ENCODE results near the gene KLC3. TPM values are rescaled to one million over a fixed set of nuclear protein-coding genes. Genes with fewer than 3 reads are reported as not detected.

Gene KLC3
- total RNA-seq, 1 donor from 2014 or later, result 7.8 TPM

- no peak for DNase-seq (ENCODE audit: low read depth)
- no peak overlapping the region for H3K4me3 ChIP-seq (ENCODE audit: low read depth, low read length)
- TF ChIP-seq CTCF (conservative IDR thresholded peaks at IDR 0.05; ENCODE audit: low read depth, low read length), result no peak
Observed at GRCh38 chr19:45364696-45365095, 24.1 kb downstream of the KLC3 start.

DNA sequence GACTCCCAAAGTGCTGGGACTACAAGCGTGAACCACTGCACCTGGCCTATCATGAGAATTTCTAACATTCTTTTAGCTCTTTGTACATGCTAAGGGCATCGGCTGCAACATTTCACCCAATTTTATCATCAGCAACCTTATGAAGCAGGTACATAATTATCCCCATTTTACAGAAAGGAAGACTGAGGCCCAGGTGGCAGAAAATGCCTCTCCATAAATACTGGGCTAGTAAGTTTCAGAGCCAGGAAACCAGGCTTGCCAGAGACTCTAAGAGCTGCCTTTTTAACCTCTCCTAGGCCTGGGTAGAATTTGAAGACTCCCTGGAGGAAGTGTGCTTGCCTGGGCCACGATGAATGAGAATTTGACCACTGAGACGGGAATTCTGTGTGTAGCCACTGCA is 27.6 kb downstream of the KLC3 start:
- H3K4me3 ChIP-seq (ENCODE audit: low read depth, low read length), result no peak overlapping the region
- TF ChIP-seq CTCF (conservative IDR thresholded peaks at IDR 0.05; ENCODE audit: low read depth, low read length), result no peak
- DNase-seq (ENCODE audit: low read depth), result no peak

- TF ChIP-seq CTCF (conservative IDR thresholded peaks at IDR 0.05; ENCODE audit: low read depth, low read length), result no peak
- no peak for DNase-seq (ENCODE audit: low read depth)
Observed at GRCh38 chr19:45368737-45369340, 28.3 kb downstream of the KLC3 start.

DNA sequence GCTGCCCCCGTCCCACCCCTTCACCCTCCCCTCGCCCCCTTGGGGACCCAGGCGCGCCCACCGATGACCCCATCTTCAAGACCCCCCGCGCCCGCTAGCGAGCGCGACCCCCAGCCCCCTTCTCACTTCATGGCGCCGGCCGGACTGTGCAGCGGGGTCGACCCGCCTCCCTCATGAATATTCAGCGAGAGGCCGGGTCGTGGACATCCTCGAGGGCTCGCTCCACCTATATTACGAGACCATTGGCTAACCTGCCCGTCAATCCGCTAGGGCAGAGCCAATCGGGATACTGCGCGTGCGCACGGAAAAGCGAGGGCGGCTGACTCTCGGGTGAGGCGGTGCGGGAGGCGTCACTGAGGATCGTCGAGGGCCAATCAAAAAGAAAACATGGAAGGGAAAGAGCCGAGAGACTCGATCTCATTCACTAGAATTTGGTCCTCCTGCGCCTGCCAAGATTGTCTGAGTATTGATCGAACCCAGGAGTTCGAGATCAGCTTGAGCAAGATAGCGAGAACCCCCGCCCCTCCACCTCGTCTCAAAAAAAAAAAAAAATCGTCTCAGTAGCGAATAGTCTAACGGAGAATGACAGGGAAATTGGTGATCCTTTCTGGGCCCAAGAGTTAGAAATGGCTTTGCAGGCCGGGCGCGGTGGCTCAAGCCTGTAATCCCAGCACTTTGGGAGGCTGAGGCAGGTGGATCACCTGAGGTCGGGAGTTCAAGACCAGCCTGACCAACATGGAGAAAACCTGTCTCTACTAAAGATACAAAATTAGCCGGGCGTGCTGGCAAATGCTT is 30.1 kb downstream of the KLC3 start, which contains the start of gene ERCC2:
Gene ERCC2 (minus strand): TSS at position 164 of the 795 bp plus-strand sequence. CDS start 33 bp downstream, at position 131.
- peak; percentile 73 for DNase-seq (ENCODE audit: low read depth)
- H3K4me3 ChIP-seq (ENCODE audit: low read depth, low read length), result peak within 1 kb of the TSS; percentile 87
- no peak for TF ChIP-seq CTCF (conservative IDR thresholded peaks at IDR 0.05; ENCODE audit: low read depth, low read length)

More at GRCh38 chr19:45368737-45369340, 28.3 kb downstream of the KLC3 start:
- H3K4me3 ChIP-seq (ENCODE audit: low read depth, low read length), result no peak overlapping the region

DNA sequence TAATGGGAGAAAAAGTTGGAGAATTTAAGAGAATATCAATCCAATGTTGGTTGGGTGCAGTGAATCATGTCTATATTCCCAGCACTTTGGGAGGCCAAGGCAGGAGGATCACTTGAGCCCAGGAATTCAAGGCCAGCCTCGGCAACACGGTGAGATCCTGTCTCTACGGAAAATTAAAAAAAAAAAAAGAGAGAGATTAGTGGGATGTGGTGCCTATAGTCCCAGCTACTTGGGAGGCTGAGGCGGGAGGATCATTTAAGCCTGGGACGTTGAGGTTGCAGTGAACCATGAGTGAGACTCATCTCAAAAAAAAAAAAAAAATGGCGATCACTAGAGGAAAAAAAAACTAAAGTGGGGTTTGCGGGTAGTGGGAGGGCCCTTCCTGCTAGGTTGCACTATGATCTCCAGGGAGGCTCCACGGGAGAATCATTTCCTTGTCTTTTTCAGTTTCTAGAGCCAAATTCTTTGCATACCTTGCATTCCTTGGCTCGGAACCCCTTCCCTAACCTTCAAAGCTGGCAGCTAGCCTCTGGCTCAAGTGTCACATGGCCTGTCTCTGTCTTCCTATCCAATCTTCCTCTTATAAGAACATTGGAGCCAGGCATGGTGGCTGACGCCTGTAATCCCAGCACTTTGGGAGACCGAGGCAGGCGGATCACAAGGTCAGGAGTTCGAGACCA is 35.6 kb downstream of the KLC3 start:
- peak; percentile 74 for DNase-seq (ENCODE audit: low read depth)
- H3K4me3 ChIP-seq (ENCODE audit: low read depth, low read length), result no peak overlapping the region
- no peak for TF ChIP-seq CTCF (conservative IDR thresholded peaks at IDR 0.05; ENCODE audit: low read depth, low read length)

GRCh38 chr19:45380107-45380506 is 39.6 kb downstream of the KLC3 start:
- DNase-seq (ENCODE audit: low read depth), result no peak
- TF ChIP-seq CTCF (conservative IDR thresholded peaks at IDR 0.05; ENCODE audit: low read depth, low read length), result no peak
- H3K4me3 ChIP-seq (ENCODE audit: low read depth, low read length), result no peak overlapping the region
